GM20431 (cell line): ENCODE results near the gene MXRA7.
"Not testable (repeated sequence)": the region's sequence is repeated elsewhere in the genome, so short reads cannot be mapped to it uniquely, and the experiment has no call there.

Experiments used
- in situ Hi-C: fragments of 300-500 bp; cut with MseI, MboI; formaldehyde crosslinking; loops from one replicate; pipeline ENCODE4 v1.15.0; 2020; ENCODE audit warnings: low sequenced_read_pairs; ENCODE audit not compliant: unreplicated experiment

Gene MXRA7

GRCh38 chr17:76658242-76658662 is 52.5 kb downstream of the MXRA7 start:
- in situ Hi-C loops = no loop called here

GRCh38 chr17:76657505-76658241 is 53.1 kb downstream of the MXRA7 start:
- in situ Hi-C loops = no loop called here

- in situ Hi-C loops = no loop called here
Measured at GRCh38 chr17:76654408-76654807, 56.4 kb downstream of the MXRA7 start.

- in situ Hi-C loops = no loop called here
Measured at GRCh38 chr17:76650504-76650903, 60.3 kb downstream of the MXRA7 start.

GRCh38 chr17:76646712-76647111 is 64.1 kb downstream of the MXRA7 start:
- in situ Hi-C loops = no loop called here

GRCh38 chr17:76645481-76645880 is 65.3 kb downstream of the MXRA7 start:
- in situ Hi-C loops = no loop called here

GRCh38 chr17:76644995-76645394 is 65.8 kb downstream of the MXRA7 start:
- in situ Hi-C loops = no loop called here

GRCh38 chr17:76643553-76644148 is 67.1 kb downstream of the MXRA7 start, which contains the start of gene ST6GALNAC1:
TSS of gene ST6GALNAC1 (minus strand) at chr17:76643757. CDS start at chr17:76643638, 119 bp downstream.
- in situ Hi-C loops = no loop called here

- in situ Hi-C loops = no loop called here
Measured at GRCh38 chr17:76642994-76643393, 67.8 kb downstream of the MXRA7 start.

- in situ Hi-C loops = no loop called here
Measured at GRCh38 chr17:76642032-76642561, 68.7 kb downstream of the MXRA7 start.

GRCh38 chr17:76641501-76641900 is 69.3 kb downstream of the MXRA7 start:
- in situ Hi-C loops = no loop called here

GRCh38 chr17:76640550-76641380 is 70.0 kb downstream of the MXRA7 start:
- in situ Hi-C loops = no loop called here

- in situ Hi-C loops = no loop called here
Measured at GRCh38 chr17:76638263-76638662, 72.5 kb downstream of the MXRA7 start.

GRCh38 chr17:76636486-76637206 is 74.1 kb downstream of the MXRA7 start:
- in situ Hi-C loops = not testable (repeated sequence)

GRCh38 chr17:76635659-76636360 is 75.0 kb downstream of the MXRA7 start:
- in situ Hi-C loops = no loop called here

GRCh38 chr17:76635039-76635438 is 75.7 kb downstream of the MXRA7 start:
- in situ Hi-C loops = no loop called here

- in situ Hi-C loops = no loop called here
Measured at GRCh38 chr17:76633628-76634328, 77.0 kb downstream of the MXRA7 start.

- in situ Hi-C loops = no loop called here
Measured at GRCh38 chr17:76631821-76632565, 78.8 kb downstream of the MXRA7 start.
